GM21381 (cell line): Measurements from ENCODE around the gene ACTL7B.

Experiments used
- ATAC-seq: cut with Tn5 transposase; IDR thresholded peaks from one replicate; pipeline ENCODE4 v1.9.1; 2021; ENCODE audit warnings: mild to moderate bottlenecking, moderate library complexity; ENCODE audit not compliant: unreplicated experiment

ACTL7B gene

DNA sequence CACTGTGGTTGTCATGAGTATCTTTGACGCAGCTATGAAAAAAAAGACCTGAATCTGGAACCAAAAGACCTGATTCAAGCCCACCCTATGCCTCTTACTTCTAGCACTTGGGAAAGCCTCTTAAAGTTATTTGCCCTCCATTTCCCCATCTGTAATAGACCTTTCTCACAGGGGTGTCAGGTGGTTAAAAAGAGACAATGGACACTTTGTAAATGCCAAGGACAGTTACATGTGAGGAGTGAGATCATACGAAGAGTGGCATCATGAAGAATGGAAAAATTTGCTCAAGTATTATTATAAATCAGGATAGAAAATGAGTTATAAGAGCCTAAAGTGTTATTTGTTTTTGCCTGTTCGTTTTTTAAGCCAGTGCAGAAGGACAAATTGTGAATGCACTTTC is 46.5 kb downstream of the ACTL7B start:
- ATAC-seq: no peak
